NCI-H446 (cell line): ENCODE data around the gene SPDYC.

Experiments used
- DNase-seq, 2 experiments: peaks; one replicate each; lab custom pipeline; 2025; lab: John Stamatoyannopoulos, UW

The SPDYC gene

GRCh38 chr11:65170058-65170534, at the start of gene SPDYC:
TSS of gene SPDYC (plus strand) at chr11:65170233. CDS start at chr11:65171358, 1,125 bp downstream.
- DNase-seq, result no peak

- no peak for DNase-seq
Measured at GRCh38 chr11:65120831-65121230, 49.2 kb upstream of the SPDYC start.

- no peak for DNase-seq
Measured at GRCh38 chr11:65121447-65121864, 48.6 kb upstream of the SPDYC start.

DNA sequence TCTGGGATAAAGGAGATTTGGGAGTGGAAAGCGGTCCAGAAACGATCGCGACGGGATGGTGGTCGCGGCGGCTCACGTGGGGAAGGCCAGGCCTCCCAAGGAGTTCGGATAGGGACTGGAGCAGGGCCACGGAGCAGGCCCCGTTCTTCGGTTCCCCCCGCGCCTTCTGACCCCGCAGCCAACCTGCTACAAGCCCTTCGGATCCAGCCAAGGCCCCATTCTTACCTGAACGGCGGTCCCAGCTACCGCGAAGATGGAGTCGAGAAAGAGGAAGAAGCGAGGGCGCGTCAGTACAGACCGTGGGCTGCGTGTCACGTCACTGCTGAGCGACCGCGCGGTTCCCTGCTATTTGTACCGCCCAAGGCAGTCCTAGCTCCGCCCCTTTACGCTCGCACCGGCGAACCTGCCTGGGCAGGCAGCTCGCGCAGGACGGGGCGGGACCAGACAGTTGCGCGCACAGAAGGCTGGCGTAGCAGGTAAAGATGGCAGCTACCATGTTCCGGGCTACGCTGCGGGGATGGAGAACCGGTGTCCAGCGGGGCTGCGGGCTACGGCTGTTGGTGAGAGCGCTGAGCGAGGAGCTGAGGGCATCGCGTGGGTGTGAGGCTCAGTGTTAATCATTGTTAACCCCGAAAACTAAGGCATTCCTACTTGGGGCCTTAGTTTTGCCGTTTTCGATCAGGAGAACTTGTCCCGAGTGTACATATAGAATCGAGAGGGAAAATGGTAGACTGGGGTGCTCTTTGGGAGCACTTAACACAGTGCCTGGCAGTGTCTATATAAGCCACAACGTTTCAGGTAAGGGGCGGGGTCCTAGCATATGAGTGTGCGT, 48.0 kb upstream of the SPDYC start, which contains the start of the genes FAU and MRPL49:
FAU (minus strand) TSS at position 270 of the 832 bp plus-strand sequence. CDS start 321 bp downstream, outside the sequence.
MRPL49 (plus strand) TSS at position 457 of the 832 bp plus-strand sequence; CDS start at position 483, 26 bp downstream.
- peak; percentile 95 to 99 for DNase-seq

GRCh38 chr11:65124480-65125196, 45.4 kb upstream of the SPDYC start:
- no peak for DNase-seq

DNA sequence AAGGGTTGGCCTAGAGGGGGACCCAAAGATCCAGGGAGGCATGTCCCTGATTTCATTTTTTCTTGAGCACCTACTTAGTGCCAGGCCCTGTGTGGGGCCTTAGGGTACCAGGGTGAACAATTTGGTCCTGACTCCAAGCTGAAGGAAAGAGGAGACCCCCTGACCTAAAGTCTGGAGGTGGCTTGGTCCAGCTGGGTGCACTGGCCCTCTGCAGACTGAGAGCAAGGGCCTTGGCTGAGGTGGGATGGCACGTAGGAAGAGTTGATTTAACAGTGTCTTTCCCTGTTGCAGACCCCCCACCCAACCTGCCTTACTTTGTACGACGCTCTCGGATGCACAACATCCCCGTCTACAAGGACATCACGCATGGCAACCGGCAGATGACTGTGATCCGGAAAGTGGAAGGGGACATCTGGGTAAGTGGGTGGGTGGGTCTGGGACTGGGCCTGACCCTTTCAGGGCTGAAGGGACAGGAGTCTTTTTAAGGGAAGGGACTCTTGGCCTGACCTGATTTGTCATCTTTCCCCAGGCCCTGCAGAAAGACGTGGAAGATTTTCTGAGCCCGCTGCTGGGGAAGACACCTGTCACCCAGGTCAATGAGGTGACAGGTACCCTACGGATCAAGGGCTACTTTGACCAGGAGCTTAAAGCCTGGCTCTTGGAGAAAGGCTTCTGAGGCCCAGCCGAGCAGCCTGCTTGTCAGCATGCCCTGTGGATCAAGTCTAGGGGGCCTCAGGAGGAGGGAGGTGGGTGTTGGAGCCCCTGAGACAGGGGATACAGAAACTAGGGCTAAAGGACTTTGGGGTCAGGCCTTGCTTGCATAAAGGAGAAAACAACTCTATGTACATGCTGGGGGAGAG, 44.6 kb upstream of the SPDYC start:
- no peak for DNase-seq

DNA sequence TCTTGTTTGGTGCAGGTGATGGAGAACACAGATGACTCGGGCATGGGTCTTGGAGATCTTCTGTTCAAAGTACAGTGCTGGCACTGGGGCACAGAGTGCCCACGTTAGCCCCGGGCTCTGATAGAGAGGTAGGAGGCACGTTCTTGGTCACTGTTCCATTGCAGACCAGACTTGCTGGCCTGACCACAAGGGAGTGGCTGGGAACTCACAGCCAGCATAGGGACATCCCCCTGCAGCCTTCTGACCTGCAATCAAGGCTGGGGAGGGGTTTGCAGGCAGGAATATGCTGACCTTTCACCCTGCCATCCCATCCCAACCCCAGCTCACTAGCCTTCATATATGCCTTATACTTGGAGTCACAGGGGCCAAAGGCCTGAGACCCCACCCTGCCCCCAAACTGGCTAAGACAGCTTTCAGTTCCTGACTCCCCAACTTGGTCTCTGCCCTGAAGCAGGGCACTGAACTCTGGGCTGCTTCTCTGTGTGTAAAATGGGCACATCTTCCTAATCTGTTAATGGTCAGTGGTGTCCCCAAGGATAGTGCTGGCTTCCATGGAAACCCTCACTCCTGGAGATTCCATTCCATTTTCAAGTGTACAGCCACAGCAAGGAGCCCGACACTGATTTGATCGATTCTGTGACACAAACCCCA, 43.3 kb upstream of the SPDYC start:
- DNase-seq, result no peak

GRCh38 chr11:65127473-65128181, 42.4 kb upstream of the SPDYC start:
- DNase-seq, result no peak

GRCh38 chr11:65128182-65129145, 41.6 kb upstream of the SPDYC start:
- DNase-seq, result no peak

GRCh38 chr11:65129649-65130441, 40.2 kb upstream of the SPDYC start:
- no peak for DNase-seq

DNA sequence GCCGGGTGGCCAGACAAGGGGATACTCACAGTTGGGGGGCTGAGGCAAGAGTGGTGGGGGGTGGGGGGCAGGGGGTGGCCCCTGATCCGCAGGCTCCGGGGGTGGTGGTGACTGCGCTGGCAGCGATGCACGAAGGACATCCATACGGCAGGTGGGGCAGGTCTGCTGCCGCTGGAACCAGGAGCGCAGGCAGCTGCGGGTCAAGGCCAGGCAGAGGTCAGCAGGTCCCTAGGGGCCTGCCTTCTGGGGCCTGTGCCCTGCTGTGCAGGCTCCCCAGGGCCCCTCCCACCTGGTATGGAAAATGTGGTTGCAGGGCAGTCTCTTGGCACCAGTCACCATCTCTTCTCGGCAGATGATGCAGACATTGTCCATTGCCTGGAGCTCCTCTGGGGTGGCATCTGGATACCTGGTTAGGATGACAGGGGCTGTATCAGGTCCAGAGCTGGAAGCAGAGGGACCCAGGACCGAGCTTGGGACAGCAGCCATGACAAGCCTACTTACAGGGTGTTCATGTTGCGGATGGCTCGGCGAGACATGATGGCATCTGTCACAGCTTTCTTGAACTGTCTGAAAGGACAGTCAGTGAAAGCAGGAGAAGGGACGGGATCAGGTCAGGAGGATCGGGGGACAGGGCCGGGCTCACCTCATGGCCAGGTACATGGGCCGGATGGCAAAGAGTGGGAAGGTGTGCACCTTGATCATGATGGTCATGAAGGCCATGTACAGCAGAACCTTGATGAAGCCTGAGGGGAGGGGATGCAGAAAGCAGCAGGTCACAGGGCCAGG, 39.2 kb upstream of the SPDYC start:
- DNase-seq, result no peak

GRCh38 chr11:65131417-65131776, 38.6 kb upstream of the SPDYC start:
- no peak for DNase-seq

DNA sequence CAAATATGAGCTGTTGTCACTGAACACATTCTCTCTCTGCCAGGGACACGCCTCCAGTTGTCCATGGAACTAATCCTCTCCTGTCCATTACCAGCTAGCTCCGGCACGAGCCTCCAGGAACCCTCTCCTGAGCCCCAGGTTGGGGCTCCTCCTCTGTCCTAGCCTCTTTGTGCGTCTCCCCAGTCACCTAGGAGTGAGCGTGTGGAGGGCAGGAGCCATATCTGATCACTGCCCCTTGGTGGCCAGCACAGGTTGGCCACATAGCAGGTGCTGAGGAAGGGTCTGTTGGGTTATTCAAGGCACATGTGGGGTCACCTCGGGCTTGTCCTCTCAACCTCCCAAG, 38.2 kb upstream of the SPDYC start:
- DNase-seq, result no peak

- no peak for DNase-seq
Measured at GRCh38 chr11:65132238-65132987, 37.6 kb upstream of the SPDYC start.

- DNase-seq, result no peak
Measured at GRCh38 chr11:65132988-65133700, 36.9 kb upstream of the SPDYC start.

GRCh38 chr11:65133724-65134123, 36.3 kb upstream of the SPDYC start:
- DNase-seq, result no peak
